IPS-20b (cell line): ENCODE measurements around the gene CFAP100.

Source experiments
- H3K27ac ChIP-seq: one replicate; pipeline ENCODE4 v1.5.1; 2013; ENCODE audit warnings: low read length
- H3K27me3 ChIP-seq: 2 replicates; pipeline ENCODE4 v1.6.1; 2013; ENCODE audit warnings: mild to moderate bottlenecking, low read length, inconsistent platforms; ENCODE audit not compliant: insufficient read depth
- H3K36me3 ChIP-seq: 2 replicates; pipeline ENCODE4 v1.6.1; 2013; ENCODE audit warnings: low read depth, mild to moderate bottlenecking, inconsistent platforms, low read length, moderate library complexity; ENCODE audit not compliant: insufficient read depth
- H3K4me1 ChIP-seq: 2 replicates; pipeline ENCODE4 v1.6.1; 2013; ENCODE audit warnings: mild to moderate bottlenecking, control low read depth, inconsistent platforms, low read length, moderate library complexity; ENCODE audit not compliant: insufficient read depth
- H3K4me3 ChIP-seq: 2 replicates; pipeline ENCODE4 v1.5.1; 2013; ENCODE audit warnings: mild to moderate bottlenecking, low read length, inconsistent platforms
- H3K9ac ChIP-seq: 2 replicates; pipeline ENCODE4 v1.6.1; 2013; ENCODE audit warnings: low read depth, mild to moderate bottlenecking, inconsistent platforms, low read length, moderate library complexity
- H3K9me3 ChIP-seq: 2 replicates; pipeline ENCODE4 v1.6.1; 2013; ENCODE audit warnings: mild to moderate bottlenecking, low read depth, low read length, inconsistent platforms; ENCODE audit not compliant: insufficient read depth

CFAP100 gene

DNA sequence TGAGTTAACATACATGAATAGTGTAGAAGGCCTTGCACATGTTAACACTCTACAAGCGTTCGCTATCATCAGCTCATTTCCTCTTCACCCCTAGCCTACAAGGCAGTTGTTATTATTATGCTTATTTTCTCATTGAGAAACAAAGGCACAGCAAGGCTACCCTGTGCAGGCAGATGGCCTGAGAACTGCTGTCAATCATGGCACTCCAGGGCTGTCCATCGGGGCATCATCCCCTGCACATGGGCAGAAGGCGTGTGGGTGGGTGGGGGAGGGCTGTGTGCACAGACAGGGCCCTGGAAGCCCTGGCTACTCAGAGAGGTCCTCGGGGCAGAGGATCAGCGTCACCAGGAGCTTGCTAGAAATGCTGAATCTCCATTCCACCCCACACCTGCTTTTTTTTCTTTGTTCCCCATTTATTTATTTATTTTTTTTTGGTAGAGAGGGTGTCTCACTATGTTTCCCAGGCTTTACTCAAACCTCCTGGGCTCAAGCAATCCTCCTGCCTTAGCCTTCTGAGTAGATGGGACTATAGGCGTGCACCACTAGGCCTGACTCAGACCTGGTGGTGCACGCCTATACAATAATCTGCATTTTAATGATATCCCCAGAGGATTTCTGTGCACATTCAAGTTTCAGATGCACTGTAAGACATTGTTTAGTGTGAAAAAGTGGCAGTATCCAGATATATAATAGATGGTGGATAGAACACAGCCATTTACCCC lies 90.6 kb downstream of the CFAP100 start:
- no peaks in the 10 kb centered on the region for H3K9me3 ChIP-seq
- peaks cover 18% of the 10 kb centered on the region for H3K4me1 ChIP-seq
- peak overlapping the region; percentile 25; the same call in 1 of the 2 replicates for H3K4me3 ChIP-seq
- no peaks in the 10 kb centered on the region for H3K27me3 ChIP-seq
- peak overlapping the region; percentile 59; the same call in 1 of the 2 replicates for H3K9ac ChIP-seq
- H3K27ac ChIP-seq: no peak overlapping the region
- H3K36me3 ChIP-seq: no peaks in the 10 kb centered on the region

DNA sequence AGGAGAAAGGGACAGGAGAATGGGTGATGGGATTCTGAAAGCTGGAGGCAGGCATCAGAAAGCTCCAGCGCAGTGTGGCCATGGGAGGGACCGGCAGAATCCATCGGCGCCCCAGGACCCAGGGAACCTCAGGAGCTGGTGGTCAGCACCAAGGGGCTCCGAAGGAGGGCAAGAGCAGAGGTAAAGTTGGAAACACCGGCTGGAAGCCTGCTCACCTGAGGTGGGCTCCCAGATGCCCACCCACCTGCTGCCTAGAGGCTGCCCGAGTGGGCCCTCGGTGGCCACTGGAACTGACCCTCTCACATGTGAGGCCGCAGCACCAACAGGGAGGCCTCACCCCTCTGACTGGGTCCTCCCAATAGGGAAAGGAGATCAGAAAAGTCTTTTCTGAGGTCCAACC lies 91.2 kb downstream of the CFAP100 start:
- Histone ChIP-seq H3K27me3 (no peaks in the 10 kb centered on the region), H3K27ac (no peak overlapping the region), H3K36me3 (no peaks in the 10 kb centered on the region), H3K9ac (no peak overlapping the region), H3K9me3 (no peaks in the 10 kb centered on the region), H3K4me3 (no peak overlapping the region), H3K4me1 (peaks cover 18% of the 10 kb centered on the region)
